Kidney tubule cell (primary cell): ENCODE data around the gene EARS2.
"Not testable (repeated sequence)": the region's sequence is repeated elsewhere in the genome, so short reads cannot be mapped to it uniquely, and the experiment has no call there.

Source experiments
- DNase-seq: peaks from one replicate; pipeline ENCODE4 v3.0.0-alpha.2; 2018; ENCODE audit warnings: low spot score

The EARS2 gene

DNA sequence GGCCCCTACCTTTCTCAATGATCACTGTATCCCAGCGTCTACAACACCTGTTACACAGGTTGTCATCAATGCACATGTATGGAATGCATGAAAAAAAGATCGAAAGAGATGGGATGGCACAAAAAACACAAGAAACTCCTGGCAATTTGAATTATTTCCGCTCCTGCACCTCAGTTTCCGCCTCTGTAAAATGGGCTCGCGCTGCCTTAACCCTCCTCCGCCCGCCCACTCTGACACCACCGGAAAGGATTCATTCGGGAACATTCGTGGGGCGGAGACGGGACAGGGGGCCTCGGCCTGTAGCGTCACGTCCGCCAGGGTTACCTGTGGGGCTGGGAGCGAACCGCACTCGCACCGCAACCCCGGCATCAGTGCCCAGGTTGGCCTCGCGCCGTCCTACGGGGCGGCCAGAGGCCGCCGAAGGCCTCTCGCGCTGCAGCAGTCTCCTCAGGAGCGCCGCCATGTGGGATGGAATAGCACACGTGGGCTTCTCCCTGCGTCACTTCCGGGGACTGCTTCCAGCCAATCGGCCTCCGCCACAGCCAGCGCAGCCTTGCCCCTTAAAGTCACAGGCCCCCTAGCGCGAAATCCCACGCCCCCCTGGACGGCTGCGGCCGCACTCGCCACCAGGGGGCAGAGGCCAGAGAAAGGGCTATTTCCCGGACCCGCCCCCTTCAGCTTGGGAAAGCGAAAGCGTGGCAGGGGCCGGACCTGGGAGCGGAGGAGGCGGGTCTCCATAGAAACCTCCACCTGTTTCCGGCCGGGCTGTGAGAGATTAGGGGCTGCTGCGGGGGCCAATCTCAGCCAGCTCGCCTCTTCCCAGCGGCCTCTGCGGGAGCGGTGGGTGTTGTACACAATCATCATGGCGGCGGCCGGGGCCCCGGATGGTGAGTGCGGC, at the start of gene EARS2, which contains the start of gene UBFD1:
TSS of gene EARS2 (minus strand) at position 470 of the 898 bp plus-strand sequence. CDS start at position 463, 7 bp downstream.
TSS of gene UBFD1 (plus strand) at position 847 of the 898 bp plus-strand sequence. CDS start at position 863, 16 bp downstream.
- DNase-seq, result peak; percentile 99

DNA sequence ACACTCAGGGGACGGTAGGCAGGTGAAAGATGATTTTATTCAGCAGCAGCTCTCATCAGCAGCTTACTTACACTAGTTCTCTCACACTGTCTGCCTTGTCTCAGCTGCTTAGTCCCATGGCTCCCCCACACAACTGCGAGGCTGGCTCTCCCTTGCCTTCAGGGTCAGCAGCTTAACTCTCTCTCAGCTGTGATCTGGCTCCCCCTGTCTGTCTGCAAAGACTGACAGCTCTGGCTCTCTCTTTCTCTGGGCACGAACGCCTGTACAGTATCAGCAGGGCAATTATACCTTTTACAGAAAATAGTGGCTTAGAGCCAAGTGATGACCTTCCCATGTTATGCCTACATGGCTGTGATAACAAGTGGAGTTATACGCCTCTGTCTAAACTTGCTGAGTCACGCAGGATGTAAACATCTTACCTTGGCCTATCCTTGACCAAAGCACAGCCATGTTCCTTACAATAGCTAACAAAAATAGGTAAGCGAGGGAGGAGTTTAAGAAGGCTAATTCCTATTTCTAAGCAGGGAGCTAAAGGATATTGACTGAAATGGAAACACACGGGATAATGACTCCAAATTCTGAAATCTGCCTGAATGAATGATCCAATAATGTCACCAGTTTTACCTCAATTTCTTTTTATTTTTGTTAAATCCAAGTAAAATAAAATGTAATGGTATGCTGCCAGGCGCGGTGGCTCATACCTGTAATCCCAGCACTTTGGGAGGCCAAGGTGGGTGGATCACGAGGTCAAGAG, 40.0 kb upstream of the EARS2 start:
- peak; percentile 16 for DNase-seq

DNA sequence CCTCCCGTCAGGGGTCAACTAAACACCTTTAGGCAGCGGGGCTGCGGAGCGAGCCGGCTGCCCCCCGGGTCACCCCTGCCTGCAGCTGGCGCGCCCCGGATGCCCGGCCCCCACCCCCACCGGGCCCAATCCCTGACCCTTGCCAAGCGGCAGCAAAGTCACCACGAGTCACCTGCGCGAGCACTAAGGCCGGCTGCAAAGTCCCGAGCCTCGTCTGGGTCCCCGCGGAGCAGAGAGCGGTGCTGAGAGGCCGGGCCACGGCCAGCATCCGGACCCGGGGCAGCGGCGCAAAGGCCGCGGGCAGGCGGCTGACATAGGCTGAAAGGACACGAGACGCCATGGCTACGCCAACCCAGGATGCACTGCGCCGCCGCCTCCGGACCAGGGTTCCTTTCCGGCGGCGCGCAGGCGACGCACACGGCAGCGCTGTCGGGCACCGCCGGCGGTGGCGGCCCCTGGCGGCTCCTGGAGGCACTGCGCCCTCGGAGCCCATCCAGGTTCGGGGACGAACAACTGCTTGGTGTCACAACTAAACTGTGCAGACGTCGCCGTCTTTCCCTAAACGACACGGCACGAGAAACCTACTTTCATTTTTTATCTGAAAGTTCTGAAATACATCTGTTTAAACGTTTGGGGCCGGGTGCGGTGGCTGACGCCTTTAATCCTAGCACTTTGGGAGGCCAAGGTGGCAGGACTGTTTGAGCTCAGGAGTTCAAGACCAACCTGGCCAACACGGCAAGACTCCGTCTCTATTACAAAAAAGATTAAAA, 39.0 kb upstream of the EARS2 start, which contains the start of gene NDUFAB1:
TSS of gene NDUFAB1 (minus strand) at position 366 of the 770 bp plus-strand sequence. CDS start at position 340, 26 bp downstream.
- peak; percentile 90 for DNase-seq

DNA sequence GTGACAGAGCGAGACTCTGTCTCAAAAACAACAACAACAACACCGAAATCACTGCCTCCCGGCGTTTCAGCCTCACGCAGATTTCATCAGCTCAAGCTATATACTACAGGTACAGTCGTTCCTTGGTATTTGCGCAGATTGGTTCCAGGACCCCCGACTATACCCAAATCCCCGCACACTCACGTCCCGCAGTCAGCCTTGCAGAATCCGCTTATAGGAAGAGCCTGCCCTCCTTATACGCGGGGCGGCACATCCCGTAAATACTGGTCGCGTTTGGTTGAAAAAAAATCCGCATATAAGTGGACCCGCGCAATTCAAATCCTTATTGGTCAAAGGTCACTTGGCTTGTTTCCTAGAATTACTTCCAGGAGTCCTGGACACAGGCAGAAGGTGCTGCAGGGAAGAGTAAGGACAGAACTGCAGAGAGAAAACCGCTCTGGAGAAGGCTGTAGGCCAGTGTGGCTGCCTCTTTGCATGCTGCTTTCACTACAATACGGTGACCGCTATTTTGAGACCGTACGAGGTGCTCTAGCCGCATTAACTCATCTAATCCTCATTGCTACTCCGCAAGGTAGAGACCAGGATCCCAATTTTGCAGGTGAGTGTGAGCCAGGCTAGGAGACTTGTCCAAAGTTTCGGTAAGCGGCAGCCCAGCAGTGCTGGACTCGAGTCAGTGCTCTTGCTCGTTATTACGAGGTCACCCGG, 38.2 kb upstream of the EARS2 start:
- DNase-seq, result peak; percentile 12

DNA sequence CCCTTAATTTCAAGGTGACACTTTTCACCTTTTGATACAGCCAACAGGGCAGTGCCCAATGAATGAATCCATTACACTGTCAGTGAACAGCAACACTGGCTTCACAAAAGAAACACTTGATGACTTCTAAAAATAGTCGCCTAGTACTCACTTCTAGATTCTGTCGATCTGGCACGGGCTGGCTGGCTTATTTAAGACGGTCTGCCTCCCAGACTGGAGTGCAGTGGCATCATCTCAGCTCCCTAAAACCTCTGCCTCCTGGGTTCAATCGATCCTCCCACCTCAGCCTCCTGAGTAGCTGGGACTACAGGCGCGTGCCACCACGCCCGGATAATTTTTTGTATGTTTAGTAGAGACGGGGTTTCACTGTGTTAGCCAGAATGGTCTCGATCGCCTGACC, 37.0 kb upstream of the EARS2 start:
- no peak for DNase-seq

DNA sequence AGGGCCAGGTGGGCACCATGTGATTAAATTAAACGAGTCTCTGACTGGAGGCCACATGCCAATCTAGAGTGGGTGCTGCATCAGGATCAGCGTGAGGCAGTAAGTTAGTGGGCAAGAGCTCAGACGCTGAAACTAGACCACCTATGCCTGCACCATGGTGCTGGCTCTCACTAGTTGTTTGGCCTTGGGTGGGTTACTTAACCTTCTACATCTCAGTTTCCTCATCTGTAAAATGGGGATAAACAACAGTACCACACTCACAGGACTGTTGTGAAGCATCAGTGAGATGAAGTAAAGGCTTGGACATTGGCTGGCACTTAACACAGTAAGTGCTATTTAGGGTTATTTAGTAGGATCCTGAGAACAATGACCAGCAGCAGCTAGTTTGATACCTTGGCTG, 33.0 kb upstream of the EARS2 start:
- DNase-seq, result no peak

DNA sequence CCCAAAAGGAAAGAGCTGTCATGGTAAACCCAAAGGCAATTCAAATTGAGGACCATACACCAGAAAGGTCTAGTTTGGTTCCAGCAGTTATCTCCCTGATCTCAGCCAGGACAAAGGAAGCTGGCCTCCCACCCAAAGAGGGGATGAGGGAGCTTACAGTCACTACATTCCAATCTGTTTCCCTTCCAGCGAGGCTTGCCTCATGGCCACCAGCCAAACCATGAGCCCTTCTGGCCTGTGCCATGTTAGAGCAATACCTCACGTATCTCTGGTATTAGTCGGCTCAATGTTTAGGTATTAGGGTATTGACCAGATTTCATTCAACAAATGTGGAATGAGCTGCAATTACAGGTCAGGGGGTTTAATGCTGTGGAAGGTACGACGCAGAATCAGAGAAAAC, 30.6 kb upstream of the EARS2 start:
- DNase-seq, result no peak

DNA sequence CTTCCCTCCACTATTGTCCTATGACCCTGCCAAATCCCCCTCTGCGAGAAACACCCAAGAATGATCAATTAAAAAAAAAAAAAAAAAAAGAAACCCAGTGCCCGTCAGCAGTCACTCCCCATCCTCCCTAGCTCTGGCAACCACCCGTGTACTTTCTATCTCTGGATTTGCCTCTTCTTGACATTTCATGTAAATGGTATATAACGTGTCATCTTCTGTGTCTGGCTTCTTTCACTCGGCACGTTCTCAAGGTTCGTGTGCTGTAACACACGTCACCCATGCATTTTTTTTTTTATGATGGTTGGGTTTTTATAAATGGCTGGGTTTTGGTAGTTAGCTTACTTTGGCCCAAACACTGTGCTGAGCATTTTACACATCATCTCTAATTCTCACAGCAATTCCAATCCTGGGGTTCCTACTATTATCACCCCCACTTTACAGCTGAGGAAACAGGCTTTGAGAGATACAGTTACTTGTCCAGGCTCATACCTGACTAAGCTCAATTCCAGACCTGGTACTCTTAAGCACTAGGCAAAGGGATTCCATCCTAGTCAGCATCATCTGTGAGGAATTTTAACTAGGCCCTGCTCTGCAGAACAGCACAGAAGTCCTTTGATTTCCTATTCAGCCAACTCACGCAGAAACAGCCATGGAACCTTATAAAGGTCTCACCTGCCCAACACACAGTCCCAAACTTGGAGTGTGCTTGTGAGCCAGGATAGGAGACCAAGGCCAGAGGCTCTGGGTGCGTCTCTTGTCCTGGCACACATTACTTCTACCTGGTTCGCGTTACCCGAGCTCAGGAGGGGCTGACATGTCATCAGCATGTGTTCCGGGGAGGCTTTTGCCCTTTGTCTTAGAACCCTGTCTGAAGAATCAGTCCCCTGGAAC, 27.3 kb upstream of the EARS2 start:
- no peak for DNase-seq

DNA sequence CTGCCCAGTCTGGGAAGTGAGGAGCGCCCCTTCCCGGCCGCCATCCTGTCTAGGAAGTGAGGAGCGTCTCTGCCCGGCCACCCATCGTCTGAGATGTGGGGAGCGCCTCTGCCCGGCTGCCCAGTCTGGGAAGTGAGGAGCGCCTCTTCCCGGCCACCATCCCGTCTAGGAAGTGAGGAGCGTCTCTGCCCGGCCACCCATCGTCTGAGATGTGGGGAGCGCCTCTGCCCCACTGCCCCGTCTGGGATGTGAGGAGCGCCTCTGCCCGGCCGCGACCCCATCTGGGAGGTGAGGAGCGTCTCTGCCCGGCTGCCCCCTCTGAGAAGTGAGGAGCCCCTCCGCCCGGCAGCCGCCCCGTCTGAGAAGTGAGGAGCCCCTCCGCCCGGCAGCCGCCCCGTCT, 26.1 kb upstream of the EARS2 start:
- not testable (repeated sequence) for DNase-seq

DNA sequence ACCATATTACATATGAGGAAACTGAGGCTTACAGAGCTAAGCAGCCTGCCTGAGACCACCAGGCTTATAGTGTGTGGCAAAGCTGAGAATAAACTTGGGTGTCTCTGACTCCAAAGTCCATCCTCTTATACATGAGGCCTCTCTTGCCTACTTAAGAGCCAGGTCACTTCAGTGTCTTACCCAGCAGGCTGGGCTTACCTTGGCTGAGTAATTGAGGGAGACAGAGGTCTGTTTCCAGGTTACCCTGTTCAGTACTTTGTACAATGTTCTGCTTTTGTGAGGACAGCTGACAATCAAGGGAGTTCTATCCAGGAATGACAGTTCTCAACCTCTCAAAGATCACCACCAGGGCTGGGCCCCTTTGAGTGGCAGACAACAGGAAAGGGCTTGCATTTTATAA, 24.6 kb upstream of the EARS2 start:
- DNase-seq, result no peak

DNA sequence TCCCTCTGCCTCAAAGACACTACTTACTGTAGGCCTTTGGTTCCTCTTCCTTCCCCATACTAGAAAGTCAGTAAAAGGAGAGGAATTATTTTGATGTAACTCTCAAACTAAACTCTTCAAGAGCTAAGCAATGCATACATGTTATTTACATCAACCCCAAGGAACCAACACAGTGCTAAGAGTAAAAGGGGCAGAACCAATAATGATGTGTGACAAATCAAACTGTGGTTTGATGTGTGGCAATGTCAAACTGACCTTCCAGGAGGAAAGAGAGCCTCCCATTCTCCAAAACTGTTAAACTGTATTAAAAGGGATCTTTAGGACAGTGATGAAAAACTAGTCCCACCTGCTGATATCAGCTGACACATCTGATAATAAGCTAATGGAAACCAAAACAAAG, 23.2 kb upstream of the EARS2 start:
- DNase-seq, result no peak

DNA sequence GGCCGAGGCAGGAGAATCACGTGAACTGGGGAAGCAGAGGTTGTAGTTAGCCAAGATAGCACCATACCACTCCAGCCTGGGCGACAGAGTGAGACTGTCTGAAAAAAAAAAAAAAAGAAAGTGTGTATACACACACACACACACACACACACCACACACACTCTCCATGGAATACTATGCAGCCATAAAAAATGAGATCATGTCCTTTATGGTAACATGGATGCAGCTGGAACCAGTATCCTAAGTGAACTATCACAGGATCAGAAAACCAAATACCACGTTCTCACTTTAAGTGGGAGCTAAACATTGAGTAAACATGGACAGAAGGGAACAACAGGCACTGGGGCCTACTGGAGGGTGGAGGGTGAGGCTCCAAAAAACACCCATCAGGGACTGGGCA, 22.2 kb upstream of the EARS2 start:
- no peak for DNase-seq

DNA sequence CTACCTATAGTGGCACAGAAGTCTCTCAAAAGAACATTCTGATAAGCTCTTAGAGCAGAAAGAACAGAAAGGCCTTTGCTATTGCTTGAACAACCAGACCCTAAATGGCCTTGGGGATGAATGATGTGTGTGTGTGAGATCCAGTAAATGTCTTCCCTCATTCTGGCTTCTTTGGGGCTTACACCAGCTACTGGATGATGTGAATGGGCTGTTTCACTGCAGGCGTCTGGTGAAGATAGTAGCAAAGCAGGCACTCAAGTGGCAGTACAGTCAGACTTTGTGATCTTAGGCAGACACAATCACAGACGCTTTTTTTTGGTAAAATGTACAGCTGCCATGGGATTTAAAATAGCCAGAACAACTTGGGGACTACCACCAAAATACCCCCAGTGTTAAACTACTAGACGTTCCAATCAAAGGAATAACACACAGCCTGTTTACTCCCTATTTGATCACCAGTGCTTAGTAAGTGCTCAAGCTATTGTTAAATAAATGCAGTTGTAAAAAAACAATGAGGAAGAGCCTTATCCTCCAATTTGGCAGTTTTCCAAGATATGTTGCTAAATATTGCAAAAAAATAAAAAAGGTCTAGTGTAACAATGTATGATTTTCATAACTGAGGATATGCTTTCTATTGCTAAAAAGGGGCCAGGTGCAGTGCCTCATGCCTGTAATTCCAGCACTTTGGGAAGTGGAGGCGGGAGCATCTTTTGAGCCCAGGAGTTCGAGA, 21.1 kb upstream of the EARS2 start:
- DNase-seq, result no peak

DNA sequence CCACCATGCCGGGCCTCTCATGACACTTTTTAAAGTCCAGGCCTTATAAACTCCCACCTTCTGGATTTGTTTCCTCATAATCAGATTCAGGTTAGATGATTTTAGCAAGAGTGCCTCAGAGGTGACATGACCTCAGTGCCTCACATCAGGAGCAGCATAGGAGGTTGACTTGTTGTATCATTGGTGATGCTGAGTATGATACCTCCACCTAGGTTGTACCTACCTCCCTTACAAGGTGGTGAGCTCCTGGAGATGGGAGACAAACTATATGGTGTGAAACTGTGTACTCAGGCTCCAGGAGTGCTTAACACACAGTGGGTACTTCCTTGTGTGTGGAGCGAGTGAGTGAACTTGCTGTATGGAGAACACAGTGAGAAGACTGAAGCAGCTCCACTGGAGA, 20.3 kb upstream of the EARS2 start:
- no peak for DNase-seq

DNA sequence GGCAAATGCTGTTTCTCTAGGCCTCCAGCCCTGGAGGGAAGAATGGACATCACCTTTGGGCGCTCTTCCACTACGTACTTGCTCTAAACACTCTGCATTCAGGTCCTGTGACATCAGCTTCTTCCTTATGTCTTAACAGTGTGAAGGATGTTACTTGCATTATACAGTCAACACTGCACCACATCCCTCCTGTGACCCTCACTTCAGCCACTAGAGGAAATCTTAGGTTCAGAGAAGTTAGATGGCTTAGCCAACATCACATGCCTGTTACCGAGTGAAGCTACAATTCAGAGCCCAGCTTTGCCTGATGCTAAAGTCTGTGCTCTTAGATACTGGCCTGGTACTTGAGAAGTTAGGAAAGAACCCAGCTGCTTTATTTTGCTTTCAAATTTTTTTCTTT, 18.7 kb upstream of the EARS2 start:
- no peak for DNase-seq

DNA sequence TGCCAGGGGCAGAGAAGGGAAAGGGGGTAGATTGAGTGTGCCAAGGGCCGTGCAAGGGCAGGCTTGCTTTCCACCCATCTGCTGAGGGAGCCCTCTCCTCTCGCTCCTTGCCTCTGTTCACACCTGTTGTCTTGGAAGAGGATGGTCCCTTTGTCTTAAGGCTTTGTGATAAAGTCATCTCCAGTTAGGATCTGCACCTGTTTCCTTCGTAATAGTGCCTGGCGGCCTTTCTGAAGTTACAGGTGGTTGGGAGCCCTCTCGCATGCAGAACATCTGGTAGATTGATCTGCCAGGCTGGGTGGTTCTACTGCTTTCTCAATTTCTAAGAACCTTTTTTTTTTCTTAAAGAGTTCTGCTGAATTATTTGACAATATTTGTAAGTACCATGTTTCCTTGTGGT, 16.7 kb upstream of the EARS2 start:
- DNase-seq, result no peak

DNA sequence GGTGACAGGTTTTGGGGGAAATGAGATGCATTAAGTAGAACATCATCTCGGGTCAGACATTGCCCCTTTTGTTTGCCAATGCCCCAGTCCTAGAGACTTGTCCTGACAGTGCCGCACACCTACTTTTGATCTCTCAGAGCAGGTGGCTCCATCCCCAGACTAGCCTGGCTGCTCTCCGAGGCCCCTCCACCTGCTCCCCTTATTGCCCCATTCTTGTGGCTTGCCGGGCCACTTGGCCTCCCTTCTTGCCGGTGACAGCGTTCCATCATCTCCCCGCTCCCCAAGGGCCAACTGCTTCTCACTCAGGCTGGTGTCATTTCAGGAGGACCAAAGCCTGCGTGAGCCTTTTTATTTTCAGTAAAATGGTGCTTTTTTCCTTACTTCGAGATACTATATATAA, 15.2 kb upstream of the EARS2 start:
- no peak for DNase-seq

DNA sequence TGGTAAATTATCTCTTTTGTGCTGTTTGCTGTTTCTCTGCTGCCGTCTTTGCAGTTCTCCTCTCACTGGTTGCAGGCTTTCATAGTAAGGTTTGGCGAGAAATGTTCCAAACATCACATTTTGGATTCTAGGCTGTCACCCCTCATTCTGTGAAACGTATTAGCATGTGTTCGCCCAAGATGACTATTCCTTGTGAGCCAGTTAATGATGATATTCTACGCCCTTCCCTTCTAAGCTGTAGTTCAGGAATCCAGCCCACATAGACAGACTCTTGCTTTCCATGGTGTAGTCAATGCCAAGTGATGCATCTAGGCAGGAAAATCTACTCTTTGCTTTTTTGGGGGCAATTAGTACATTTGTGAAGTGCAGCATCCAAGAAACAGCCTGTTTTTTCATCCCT, 14.7 kb upstream of the EARS2 start:
- DNase-seq, result no peak

DNA sequence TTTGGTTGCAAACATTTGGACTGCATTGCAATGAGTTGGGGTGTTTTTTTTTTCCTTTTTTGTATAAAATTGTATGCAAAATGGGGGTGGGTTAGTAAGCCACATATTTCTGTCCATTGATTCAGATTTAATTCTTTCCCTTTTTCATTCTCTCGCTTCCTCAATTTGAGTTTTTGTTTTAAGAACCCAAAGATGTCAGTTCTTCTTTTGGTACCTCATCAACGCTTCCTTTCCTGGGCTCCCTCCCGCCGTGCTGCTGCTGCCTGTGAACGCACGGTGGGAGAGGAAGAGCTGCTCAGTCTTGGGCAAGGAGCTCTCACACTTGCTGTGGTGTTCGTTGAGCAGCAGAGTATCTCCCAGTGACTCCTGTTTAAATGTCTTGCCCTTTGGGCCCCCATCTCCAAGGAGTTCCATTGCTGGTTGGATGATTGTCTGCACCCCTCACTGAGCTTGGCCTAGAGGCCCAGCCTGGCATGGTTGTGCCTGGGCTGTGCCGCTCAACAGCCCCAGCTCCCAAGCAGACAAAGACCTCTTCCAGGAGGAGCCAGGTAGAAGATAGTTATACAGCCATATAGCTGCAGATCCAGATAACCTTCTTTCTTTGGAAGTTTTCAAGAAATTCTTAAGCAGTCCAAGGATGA, 14.0 kb upstream of the EARS2 start:
- no peak for DNase-seq
